HL-60/S4 treated with phorbol 12-myristate 13-acetate at 8.2 ng/mL for 4 days and 3 days (cell line): ENCODE data around the gene ASGR1.
"Not testable (repeated sequence)": the region's sequence is repeated elsewhere in the genome, so short reads cannot be mapped to it uniquely, and the experiment has no call there.

Source experiments
- in situ Hi-C: fragments of 300-500 bp; cut with MboI; formaldehyde crosslinking; loops from 2 replicates; pipeline ENCODE4 v1.15.0; 2022; ENCODE audit warnings: low sequenced_read_pairs

The ASGR1 gene

DNA sequence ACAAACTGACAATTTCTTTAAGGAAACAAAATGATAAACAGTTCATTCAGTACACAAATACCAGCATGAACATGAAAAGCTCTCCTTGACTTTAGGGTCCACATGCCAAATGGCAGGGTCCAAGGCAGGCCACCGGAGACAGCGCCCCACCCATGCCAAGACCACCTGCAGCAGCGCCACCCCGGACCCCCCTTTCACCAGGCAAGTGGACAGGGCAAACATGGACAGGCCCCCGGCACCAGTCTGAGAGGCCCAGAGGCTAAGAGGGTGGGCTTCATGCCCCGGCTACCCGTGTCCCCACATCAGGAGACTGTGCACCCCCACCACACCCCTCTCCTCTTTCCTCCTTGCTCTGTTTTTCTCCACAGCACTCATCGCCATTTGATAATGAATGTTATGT, 49.9 kb downstream of the ASGR1 start:
- in situ Hi-C loops = no loop called here

DNA sequence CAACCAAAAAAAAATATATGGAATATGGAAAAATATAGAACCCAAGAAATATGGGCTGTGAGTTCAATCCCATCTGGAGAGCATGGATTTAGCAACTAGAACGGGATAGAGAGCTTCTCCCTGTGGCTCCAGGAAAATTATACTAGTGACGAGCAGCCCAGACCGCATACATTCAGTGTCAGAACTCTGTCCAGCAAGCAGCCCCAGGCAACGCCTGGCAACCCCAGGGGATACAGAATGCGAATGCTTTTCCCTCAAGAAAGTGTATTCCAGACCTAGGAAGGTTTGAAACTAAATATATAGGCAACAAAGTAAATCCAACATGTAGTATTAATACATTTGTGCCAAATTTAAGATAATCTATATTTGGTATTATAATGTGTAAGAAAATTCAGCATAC, 51.0 kb downstream of the ASGR1 start:
- in situ Hi-C loops = no loop called here

DNA sequence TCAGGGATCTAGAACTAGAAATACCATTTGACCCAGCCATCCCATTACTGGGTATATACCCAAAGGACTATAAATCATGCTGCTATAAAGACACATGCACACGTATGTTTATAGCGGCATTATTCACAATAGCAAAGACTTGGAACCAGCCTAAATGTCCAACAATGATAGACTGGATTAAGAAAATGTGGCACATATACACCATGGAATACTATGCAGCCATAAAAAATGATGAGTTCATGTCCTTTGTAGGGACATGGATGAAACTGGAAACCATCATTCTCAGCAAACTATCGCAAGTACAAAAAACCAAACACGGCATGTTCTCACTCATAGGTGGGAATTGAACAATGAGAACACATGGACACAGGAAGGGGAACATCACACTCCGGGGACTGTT, 51.7 kb downstream of the ASGR1 start:
- in situ Hi-C loops = not testable (repeated sequence)

DNA sequence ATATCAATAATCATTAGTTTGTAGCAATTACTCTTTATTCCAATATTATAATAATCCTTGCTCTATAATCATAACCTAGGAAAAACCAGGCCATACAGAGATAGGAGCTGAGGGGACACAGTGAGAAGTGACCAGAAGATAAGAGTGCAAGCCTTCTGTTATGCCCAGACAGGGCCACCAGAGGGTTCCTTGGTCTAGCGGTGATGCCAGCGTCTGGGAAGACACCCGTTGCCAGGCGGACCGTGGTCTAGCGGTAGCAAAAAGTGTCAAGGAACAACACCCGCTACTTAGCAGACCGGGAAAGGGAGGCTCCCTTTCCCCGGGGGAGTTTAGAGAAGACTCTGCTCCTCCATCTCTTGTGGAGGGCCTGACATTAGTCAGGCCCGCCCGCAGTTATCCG, 52.8 kb downstream of the ASGR1 start:
- in situ Hi-C loops = not testable (repeated sequence)

DNA sequence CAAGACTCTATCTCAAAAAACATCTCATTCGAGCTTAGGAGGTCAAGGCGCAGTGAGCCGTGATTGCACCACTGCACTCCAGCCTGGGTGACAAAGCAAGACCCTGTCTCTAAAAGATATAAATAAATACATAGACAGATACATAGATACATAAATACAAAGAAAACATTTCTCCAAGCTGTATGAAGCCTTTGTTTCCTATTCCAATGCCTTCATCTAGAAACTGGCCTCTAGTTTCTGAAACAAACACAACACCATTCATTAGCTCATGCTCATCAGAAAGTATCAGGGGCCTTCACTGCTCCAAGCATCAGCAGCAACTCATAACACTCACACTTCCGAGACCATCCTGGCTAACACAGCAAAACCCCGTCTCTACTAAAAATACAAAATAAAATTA, 54.2 kb downstream of the ASGR1 start:
- in situ Hi-C loops = no loop called here

DNA sequence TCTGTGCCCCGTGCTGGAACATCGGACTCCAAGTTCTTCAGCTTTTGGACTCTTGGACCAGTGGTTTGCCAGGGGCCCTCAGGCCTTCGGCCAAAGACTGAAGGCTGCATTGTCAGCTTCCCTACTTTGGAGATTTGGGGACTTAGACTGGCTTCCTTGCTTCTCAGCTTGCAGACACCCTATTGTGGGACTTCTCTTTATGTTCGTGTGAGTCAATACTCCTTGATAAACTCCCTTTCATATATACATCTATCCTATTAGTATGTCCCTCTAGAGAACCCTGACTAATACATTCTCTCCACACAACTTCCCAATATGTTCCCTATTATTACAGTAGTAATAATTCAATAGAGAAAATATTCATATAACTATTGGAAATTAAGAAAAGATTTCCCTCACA, 55.3 kb downstream of the ASGR1 start:
- in situ Hi-C loops = no loop called here
